ENCODE results near the gene LEF1.

Gene LEF1

DNA sequence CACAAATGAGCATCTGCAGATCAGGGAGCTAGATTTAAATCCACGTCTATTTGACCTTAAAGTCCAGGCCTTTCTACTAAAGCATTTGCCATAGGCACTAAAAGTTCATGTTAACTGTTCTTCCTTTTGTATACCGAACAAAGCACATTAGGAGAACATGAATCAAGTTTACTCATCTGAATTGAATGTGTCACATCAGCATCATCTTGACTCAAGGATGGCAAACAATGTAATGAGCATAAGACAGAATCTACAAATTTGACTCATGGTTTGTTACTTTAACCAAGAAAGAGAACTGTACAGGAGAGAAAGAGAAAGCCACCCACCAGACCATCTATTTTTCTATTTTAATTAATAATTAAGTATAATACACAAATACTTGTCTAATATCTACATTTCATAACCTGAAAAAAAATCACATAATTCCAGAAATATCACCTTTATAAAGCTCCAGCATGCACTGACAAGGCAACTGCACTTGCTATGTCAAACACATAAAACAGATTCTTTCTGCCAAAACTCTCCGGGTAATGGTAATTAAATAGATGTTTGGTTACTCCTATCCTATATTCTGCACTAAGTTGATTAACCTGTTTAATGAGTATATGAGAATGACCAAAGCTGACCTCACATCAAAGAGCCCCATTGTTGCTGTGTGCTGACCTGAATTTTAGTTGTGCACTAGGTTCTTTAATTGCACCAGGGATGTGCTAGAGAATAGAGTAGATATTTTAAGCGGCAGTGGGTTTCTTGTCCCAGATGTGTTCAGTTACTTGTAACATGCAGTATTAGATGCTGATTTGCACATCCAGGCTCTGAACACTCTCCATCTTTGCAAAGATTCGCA lies 42.5 kb upstream of the LEF1 start:
- TF ChIP-seq FOXP2 (optimal IDR thresholded peaks at IDR 0.05; ENCODE audit: borderline replicate concordance, extremely low read depth, extremely low read length, insufficient read depth) (no peak), SIN3A (IDR thresholded peaks at IDR 0.05; ENCODE audit: borderline replicate concordance, insufficient read depth, low read length) (no peak), TAF1 (IDR thresholded peaks at IDR 0.05; ENCODE audit: borderline replicate concordance, insufficient read depth, low read length) (no peak), POLR2AphosphoS5 (IDR thresholded peaks at IDR 0.05; ENCODE audit: low read depth, low read length) (no peak)
- TF ChIP-seq, protein P1, sequence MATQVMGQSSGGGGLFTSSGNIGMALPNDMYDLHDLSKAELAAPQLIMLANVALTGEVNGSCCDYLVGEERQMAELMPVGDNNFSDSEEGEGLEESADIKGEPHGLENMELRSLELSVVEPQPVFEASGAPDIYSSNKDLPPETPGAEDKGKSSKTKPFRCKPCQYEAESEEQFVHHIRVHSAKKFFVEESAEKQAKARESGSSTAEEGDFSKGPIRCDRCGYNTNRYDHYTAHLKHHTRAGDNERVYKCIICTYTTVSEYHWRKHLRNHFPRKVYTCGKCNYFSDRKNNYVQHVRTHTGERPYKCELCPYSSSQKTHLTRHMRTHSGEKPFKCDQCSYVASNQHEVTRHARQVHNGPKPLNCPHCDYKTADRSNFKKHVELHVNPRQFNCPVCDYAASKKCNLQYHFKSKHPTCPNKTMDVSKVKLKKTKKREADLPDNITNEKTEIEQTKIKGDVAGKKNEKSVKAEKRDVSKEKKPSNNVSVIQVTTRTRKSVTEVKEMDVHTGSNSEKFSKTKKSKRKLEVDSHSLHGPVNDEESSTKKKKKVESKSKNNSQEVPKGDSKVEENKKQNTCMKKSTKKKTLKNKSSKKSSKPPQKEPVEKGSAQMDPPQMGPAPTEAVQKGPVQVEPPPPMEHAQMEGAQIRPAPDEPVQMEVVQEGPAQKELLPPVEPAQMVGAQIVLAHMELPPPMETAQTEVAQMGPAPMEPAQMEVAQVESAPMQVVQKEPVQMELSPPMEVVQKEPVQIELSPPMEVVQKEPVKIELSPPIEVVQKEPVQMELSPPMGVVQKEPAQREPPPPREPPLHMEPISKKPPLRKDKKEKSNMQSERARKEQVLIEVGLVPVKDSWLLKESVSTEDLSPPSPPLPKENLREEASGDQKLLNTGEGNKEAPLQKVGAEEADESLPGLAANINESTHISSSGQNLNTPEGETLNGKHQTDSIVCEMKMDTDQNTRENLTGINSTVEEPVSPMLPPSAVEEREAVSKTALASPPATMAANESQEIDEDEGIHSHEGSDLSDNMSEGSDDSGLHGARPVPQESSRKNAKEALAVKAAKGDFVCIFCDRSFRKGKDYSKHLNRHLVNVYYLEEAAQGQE (IDR thresholded peaks at IDR 0.05; ENCODE audit: insufficient read depth in 1 of 2, low read depth in 2 of 2, low read length in 2 of 2) = no peak

DNA sequence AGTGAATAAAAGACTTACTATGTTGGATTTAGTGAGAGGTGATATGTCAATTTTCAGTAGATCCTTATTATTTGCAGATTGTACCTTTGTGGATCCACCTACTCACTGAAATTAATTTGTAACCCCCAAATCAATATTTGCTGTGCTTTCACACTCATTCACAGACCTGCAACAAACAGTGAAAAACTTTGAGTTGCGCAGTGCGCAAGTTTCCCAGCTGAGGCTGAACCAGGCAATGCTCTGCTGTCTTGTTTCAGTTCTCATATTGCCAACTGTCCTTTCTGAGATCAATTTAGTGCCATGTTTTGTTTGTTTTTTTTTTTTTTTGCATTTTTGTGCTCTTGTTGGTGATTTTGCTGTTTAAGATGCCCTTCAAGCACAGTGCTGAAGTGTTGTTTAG lies 40.8 kb upstream of the LEF1 start:
- no peak for TF ChIP-seq SIN3A (IDR thresholded peaks at IDR 0.05; ENCODE audit: borderline replicate concordance, insufficient read depth, low read length)
- no peak for TF ChIP-seq TAF1 (IDR thresholded peaks at IDR 0.05; ENCODE audit: borderline replicate concordance, insufficient read depth, low read length)
- no peak for TF ChIP-seq POLR2AphosphoS5 (IDR thresholded peaks at IDR 0.05; ENCODE audit: low read depth, low read length)
- TF ChIP-seq, protein P1 (IDR thresholded peaks at IDR 0.05; ENCODE audit: insufficient read depth in 1 of 2, low read depth in 2 of 2, low read length in 2 of 2) = no peak
- no peak for TF ChIP-seq FOXP2 (optimal IDR thresholded peaks at IDR 0.05; ENCODE audit: borderline replicate concordance, extremely low read depth, extremely low read length, insufficient read depth)

DNA sequence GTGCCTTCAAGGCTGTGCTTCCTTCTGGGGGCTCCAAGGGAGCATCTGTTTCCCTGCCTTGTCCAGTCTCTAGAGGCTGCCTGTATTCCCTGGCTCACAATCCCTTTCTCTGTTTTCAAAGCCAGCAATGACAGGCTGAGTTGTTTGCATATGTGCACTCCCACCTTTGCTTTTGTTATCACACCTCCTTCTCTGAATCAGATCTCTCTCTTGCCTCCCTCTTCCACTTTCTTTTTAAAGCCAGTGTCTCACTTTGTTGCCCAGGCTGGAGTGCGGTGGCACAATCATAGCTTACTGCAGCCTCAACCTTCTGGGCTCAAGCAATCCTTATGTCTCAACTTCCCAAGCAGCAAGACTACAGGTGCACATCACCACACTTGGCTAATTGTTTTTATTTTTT lies 37.1 kb upstream of the LEF1 start:
- TF ChIP-seq TAF1 (IDR thresholded peaks at IDR 0.05; ENCODE audit: borderline replicate concordance, insufficient read depth, low read length) (no peak), POLR2AphosphoS5 (IDR thresholded peaks at IDR 0.05; ENCODE audit: low read depth, low read length) (no peak), SIN3A (IDR thresholded peaks at IDR 0.05; ENCODE audit: borderline replicate concordance, insufficient read depth, low read length) (no peak), FOXP2 (optimal IDR thresholded peaks at IDR 0.05; ENCODE audit: borderline replicate concordance, extremely low read depth, extremely low read length, insufficient read depth) (no peak)
- TF ChIP-seq, protein P1 (IDR thresholded peaks at IDR 0.05; ENCODE audit: insufficient read depth in 1 of 2, low read depth in 2 of 2, low read length in 2 of 2) = no peak

DNA sequence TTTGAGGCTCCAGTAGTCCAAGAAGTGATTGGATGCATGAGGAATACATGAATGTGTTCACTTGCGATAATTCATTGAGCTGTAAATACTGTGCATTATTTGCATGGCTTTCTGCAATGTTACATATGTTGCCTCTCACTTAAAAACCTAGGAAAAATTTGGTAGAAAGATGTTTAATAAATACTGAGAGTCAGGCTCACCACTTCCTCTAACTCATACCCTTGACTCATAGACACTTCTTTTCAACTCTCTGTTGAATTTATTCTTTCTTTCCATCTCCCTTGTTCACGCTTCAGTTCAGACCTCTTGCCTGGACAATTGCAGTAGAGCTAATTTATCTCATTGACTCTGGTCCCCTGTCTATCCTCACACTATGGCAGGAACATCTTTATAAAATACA lies 35.8 kb upstream of the LEF1 start:
- TF ChIP-seq TAF1 (IDR thresholded peaks at IDR 0.05; ENCODE audit: borderline replicate concordance, insufficient read depth, low read length) = no peak
- no peak for TF ChIP-seq FOXP2 (optimal IDR thresholded peaks at IDR 0.05; ENCODE audit: borderline replicate concordance, extremely low read depth, extremely low read length, insufficient read depth)
- no peak for TF ChIP-seq SIN3A (IDR thresholded peaks at IDR 0.05; ENCODE audit: borderline replicate concordance, insufficient read depth, low read length)
- no peak for TF ChIP-seq POLR2AphosphoS5 (IDR thresholded peaks at IDR 0.05; ENCODE audit: low read depth, low read length)
- TF ChIP-seq, protein P1 (IDR thresholded peaks at IDR 0.05; ENCODE audit: insufficient read depth in 1 of 2, low read depth in 2 of 2, low read length in 2 of 2) = no peak

All from PFSK-1 (cell line).